GM18505 (cell line): Measurements from ENCODE around the gene PTPN6.
A peak's percentile ranks its signal among the peaks of the same experiment; 100 is the strongest.
"Not testable (repeated sequence)": the region's sequence is repeated elsewhere in the genome, so short reads cannot be mapped to it uniquely, and the experiment has no call there.

ENCODE experiments used
- ATAC-seq: cut with Tn5 transposase; IDR thresholded peaks from one replicate; pipeline ENCODE4 v1.9.1; 2021; ENCODE audit not compliant: unreplicated experiment
- POLR2A ChIP-seq: IDR thresholded peaks from 4 replicates; pipeline ENCODE4 v1.6.1; 2011; ENCODE audit warnings: borderline replicate concordance; ENCODE audit not compliant: insufficient read depth, insufficient read length; ENCODE audit errors: extremely low read depth

Gene PTPN6

DNA sequence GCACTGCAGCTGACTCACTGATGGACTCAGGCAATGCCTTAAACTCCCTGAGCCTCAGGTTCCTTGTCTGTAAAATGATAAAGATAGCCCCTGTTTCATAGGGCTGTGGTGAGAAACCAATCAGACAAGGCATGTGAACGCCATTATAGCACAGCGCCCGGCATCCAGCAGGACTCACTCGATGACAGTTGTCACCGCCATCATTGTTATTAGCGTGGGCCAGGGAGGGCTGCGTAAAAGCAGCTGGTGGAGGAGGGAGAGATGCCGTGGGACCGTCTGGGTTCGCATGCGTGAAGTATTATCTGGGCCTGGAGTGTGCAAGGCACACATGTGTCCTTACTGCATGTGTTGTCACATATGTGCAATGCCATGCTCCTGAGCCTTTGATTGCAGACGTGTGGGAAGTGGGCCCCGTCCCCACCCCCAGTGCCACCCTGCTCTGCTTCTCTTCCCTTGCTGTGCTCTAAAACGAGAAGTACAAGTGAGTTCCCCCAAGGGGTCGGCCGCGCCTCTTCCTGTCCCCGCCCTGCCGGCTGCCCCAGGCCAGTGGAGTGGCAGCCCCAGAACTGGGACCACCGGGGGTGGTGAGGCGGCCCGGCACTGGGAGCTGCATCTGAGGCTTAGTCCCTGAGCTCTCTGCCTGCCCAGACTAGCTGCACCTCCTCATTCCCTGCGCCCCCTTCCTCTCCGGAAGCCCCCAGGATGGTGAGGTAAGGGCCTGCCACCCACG lies at the start of gene PTPN6:
Gene PTPN6, plus strand, starts transcription at position 546 of the 730 bp plus-strand sequence. Its CDS starts 157 bp downstream, at position 703.
- peak; percentile 98 for TF ChIP-seq POLR2A

DNA sequence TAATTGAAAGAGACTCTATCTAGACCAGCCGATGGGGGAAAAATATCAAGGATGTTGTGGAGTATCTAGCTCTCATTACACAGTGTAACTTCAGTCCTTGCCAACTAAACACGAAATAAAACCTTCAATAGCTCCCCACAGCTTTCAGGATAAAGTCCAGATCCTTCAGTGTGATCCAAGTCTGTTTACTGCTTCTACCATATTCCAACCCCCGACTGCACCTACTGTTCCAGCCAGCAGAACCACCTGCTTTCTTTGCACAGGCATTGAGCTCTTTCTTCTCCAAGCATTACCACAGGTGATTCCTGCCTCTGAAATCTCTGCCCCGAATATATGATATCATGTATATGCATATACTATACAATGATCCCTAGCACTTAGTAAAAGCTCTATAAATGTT lies 48.7 kb upstream of the PTPN6 start:
- TF ChIP-seq POLR2A: no peak
- no peak for ATAC-seq

More for the DNA sequence above, at the start of gene PTPN6:
- no peak for ATAC-seq

DNA sequence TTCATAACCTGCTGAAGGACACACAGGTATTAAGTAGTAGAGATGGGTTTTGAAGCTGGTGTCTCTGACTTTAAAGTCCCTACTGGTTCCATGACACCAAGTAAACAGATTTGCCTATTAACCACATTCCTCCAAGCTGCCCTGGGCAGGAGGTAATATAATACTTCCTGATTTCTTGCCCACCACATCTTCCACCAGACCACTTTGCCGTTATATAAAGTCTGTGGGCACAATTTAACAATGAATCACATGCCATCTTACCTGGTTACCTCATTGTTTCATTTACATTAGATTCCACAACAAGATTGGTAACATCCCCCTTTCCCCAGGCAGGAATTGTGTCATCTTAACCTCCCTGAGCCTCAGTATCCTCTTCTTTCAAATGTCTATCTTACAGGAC lies 47.4 kb upstream of the PTPN6 start:
- TF ChIP-seq POLR2A: no peak
- ATAC-seq: no peak

DNA sequence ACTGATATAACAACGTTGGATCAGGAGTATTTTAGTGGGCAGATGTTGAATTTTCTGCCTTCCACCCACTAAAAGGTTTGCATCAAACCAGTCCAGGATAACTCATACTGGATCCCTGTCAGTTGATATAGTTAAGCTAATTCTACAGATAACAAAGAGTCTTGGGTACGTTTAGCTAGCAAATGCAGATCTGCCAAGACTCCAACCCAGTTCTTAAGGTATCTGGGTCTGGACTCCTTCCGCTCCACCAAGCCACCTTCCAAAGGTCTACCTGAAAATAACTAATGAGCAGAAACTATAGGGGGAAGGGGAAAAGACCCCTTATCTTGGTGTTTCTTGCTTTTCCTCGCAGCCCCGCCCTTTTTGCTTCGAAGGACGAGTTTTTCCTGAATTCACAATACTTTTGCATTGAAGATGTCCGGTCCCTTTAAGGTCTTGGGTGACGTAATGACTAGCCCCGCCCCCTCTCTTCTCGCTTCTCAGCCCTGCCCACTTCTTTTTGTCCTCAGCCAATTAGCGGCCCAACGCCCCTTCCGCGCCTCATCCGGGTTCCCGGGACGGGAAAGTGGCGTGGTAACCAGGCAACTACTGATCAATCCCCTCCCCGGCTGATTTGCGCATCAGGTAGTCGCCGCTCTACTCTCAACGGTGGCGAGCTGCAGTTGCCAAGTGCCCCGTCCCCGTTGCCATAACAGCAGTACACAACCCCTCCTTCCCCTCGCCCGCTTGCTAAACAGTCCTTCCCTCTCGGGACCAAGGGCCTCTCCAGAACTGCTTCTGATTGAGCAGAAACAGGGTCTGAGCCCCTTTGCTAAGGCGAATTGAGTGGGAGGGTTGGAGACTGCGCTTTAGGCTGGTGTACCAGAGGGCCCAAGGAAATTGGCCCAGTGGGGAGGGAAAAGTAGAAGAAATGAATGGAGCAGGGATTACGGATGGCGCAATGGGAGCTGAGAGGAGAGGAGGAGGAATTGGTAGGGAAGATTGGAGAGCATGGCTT lies 46.6 kb upstream of the PTPN6 start, which contains the start of gene LRRC23:
Gene LRRC23, plus strand, starts transcription at position 543 of the 997 bp plus-strand sequence. CDS start 812 bp downstream, outside the sequence.
- TF ChIP-seq POLR2A: peak; percentile 55
- ATAC-seq: peak; percentile 86

DNA sequence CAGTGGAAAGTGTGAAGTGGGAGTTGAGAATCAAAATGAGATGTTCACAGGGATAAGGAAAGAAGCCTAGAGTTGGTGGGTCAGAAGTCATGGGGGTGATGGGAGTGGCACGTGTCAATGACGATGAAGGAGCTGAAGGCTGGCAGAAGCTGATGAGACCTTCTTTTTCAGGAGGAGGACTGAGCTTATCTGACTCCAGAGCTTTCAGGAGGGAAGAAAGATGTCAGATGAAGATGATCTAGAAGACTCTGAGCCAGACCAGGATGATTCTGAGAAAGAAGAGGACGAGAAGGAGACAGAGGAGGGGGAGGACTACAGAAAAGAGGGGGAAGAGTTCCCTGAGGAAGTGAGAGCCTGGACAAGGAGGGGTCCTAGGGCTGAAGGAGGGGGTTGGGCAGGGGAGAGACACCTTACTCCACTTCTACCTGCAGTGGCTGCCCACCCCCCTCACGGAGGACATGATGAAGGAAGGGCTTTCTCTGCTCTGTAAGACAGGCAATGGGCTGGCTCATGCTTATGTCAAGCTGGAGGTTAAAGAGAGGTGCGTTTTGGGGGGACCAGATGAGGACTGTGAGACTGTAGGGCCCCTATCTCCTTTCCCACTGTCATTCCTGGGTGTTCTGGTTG lies 45.6 kb upstream of the PTPN6 start:
- ATAC-seq: no peak

DNA sequence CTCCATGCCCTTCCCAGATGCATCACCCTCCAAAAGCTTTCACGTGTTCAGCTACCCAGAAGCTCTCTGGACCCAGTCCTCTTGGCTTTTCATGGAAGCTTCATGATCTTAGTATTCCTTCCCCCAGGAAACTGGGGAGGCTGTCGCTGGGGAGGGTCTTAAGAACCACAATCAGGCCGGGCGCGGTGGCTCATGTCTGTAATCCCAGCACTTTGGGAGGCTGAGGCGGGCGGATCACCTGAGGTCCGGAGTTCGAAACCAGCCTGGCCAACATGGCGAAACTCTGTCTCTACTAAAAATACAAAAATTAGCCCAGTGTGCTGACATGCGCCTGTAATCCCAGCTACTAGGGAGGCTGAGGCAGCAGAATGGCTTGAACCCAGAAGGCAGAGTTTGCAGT lies 43.0 kb upstream of the PTPN6 start:
- not testable (repeated sequence) for ATAC-seq

More for the DNA sequence above, 45.6 kb upstream of the PTPN6 start:
- no peak for TF ChIP-seq POLR2A

DNA sequence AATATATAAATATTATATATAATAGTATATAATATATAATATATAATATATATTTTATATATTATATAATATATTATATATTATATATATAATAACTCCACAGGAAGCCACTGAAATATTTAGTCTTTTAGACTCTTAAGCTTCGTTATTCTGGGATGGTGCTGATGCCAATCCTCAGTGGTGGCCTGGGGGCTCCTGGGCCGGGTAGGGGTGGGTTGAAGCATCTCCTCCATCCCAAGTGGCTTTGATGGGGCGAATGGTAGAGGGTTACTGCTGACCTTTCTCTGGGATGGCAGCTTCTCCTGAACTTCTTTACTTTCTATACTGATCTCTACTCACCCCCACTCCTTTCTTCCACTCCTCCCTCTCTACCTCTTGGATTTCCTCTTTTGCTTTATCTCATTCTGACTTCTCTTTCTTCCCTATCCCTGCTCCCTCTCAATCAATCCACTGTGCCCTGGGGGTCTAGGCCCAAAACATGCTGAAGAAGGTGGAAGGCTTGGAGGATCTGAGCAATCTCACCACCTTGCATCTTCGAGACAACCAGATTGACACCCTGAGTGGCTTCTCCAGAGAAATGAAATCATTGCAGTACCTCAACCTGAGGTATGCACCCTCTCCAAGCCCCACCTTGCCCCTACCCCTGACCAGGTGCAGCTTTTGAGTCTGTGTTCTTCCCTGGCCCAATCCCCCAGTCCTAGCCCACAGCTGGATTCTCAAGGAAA lies 41.6 kb upstream of the PTPN6 start:
- no peak for ATAC-seq
- TF ChIP-seq POLR2A: no peak

DNA sequence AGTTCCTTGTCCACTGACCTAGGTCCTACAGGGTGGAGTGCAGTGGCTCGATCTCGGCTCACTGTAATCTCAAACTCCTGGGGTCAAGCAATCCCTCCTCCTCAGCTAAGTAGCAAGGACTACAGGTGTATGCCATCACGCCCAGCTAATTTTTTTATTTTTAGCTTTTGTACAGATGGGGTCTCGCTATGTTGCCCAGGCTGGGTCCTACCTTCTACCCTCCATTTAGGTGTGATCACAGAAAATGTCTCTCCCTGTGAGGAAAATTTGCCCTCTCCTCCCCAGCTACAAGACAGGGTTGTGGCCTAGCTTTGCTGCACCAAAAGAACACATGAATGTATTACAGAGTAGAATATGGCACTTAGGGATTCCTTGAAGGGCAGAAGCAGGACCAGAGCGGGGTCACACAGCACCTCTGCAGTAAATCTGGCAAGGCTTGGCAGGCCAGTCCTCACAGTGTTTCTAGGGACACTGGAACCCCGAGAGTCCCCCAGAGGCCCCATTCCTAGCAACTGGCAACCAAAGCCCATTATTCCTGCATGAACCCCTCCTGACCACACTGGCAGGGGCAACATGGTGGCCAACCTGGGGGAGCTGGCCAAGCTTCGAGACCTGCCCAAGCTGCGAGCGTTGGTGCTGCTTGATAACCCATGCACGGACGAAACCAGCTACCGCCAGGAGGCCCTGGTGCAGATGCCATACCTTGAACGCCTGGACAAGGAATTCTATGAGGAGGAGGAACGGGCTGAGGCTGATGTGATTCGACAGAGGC lies 38.8 kb upstream of the PTPN6 start:
- no peak for TF ChIP-seq POLR2A

DNA sequence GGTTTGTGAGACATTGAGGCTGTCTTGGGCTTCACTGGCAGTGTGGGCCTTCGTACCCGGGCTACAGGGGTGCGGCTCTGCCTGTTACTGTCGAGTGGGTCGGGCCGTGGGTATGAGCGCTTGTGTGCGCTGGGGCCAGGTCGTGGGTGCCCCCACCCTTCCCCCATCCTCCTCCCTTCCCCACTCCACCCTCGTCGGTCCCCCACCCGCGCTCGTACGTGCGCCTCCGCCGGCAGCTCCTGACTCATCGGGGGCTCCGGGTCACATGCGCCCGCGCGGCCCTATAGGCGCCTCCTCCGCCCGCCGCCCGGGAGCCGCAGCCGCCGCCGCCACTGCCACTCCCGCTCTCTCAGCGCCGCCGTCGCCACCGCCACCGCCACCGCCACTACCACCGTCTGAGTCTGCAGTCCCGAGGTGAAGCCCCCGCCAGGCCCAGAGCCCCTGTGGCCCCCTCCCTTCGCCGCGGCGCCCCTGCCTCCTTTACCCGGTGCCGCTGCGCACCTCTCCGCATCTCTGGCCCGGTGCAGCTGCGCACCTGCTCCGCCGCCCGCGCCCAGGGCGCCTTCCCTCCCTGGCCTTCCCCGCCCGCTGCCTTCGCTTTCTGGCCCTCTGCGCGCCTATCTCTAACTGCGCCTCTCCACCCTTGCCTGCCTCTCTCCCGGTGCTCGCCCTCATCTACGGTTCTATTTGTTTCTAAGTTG lies 36.8 kb upstream of the PTPN6 start, which contains the start of gene ENO2:
Gene ENO2, plus strand, starts transcription at position 335 of the 701 bp plus-strand sequence. CDS start 1,253 bp downstream, outside the sequence.
- peak; percentile 71 for ATAC-seq
- TF ChIP-seq POLR2A: peak; percentile 54

More for the DNA sequence above, 38.8 kb upstream of the PTPN6 start:
- no peak for ATAC-seq

DNA sequence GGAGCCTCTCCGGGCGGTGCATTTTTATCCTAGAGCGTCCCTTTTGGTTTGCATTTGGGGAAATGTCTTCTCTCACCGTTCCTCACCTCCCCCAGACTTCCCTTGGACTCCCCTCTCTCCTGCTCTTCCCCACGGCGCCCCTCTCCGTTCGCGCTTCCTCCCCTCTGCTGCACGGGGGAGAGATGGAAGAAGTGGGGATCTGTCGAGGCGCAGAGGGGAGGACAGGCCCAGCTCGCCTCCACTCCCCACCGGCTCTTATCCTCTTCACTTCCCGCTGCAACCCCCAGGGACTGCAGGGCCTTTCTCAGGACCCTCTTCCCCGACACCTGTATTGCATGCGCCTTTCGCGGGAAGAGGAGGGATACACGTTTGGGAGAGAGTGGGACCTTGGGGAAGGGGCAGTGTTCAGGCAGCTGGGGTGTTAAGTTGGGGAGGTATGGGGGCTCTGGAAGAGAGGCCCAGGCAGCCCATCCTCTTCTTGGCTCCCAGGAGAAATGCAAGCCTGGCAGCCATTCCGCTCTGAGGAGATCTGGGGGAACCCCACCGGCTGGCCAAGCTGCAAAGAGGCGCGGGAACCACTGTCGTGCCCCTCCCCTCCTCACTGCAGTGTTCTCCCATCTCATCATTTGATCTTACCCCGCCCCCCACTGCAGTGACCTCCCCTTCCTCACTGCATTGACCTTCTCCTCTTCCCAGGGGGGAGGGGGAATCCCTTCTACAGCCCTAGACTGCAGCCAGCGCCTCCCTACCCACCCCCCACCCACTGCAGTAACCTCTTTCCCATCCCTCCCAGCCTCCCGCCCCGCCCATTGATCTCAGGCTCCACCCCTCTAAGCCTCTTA lies 36.0 kb upstream of the PTPN6 start:
- no peak for ATAC-seq
- TF ChIP-seq POLR2A: no peak
